Mononuclear cell (primary cell): ENCODE results near the gene ABCC1. TPM values are rescaled to one million over a fixed set of nuclear protein-coding genes. Genes with fewer than 3 reads are reported as not detected.
"Not testable (repeated sequence)": the region's sequence is repeated elsewhere in the genome, so short reads cannot be mapped to it uniquely, and the experiment has no call there.

Source experiments
- H3K27me3 ChIP-seq: 2 replicates; pipeline ENCODE4 v1.6.0; 2011; ENCODE audit warnings: low read length, control low read depth; ENCODE audit not compliant: insufficient read depth
- H3K4me1 ChIP-seq: 2 replicates; pipeline ENCODE4 v1.5.1; 2011; ENCODE audit warnings: mild to moderate bottlenecking, low read length, control low read depth; ENCODE audit not compliant: insufficient read depth
- H3K4me3 ChIP-seq: 2 replicates; pipeline ENCODE4 v1.5.1; 2011; ENCODE audit warnings: mild to moderate bottlenecking, low read length, moderate library complexity
- H3K9me3 ChIP-seq: 2 replicates; pipeline ENCODE4 v1.5.1; 2011; ENCODE audit warnings: low read depth, mild to moderate bottlenecking, control low read depth, low read length
- total RNA-seq: library from RNA; depleted of rRNA; stranded (reverse); fragments of >200 nt; gene quantifications from one replicate; pipeline ENCODE4 v1.2.3, GENCODE V29; 2012

Gene ABCC1
- total RNA-seq, 1 donor, result 27.0 TPM

DNA sequence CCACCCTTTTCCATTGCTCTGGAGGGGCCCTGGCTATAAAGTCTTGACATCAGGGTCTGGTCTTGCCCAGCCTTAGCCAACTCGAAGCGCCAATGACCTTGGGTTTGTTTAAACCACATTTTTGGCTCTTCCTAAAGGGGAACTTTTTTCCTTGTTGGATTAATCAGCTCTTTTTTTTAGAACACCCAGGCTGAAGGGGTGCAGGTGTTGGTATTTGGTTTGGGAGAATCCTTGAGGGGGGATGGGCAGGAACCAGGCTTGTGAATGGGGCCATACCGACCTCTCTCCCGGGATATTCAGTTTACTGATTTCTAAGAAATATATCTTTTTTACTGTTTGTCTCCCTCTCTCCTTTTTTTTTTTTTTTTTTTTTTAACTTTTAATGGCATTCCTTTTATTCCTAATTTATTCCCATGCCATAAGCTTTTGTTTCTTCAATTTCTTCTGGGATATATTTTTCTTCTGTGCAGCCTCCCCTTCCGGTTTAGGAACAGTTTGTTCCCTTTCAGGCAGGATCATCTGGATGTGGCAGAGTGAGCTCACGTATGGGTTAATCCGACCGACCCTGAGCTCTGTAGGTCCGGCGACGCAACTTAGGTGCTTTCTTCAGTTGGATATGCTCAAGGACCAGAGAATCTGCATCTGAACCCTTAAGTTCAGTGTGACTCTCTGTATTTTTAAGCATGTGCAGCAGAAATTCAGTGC, 144.4 kb downstream of the ABCC1 start:
- Histone ChIP-seq H3K27me3 (no peaks in the 10 kb centered on the region), H3K4me1 (no peaks in the 10 kb centered on the region), H3K9me3 (no peaks in the 10 kb centered on the region), H3K4me3 (no peak overlapping the region)

DNA sequence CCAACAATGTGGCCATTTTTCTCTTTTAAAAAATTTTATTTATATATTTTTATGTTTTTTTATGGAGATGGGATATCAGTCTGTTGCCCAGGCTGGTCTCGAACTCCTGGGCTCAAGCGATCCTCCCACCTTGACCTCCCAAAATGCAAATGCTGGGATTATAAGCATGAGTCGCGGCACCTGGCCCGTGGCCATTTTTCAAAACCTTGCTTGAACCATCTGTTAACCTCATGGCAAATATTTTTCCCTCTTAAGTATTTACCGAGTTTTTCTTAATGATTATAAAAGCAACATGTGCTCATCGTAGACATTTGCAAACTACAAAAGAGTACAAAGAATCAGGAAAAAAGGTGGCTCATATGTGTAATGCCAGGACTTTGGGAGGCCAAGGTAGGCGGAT, 146.2 kb downstream of the ABCC1 start:
- H3K4me3 ChIP-seq, result no peak overlapping the region
- H3K27me3 ChIP-seq, result no peaks in the 10 kb centered on the region
- no peaks in the 10 kb centered on the region for H3K9me3 ChIP-seq
- peaks cover 9% of the 10 kb centered on the region for H3K4me1 ChIP-seq

DNA sequence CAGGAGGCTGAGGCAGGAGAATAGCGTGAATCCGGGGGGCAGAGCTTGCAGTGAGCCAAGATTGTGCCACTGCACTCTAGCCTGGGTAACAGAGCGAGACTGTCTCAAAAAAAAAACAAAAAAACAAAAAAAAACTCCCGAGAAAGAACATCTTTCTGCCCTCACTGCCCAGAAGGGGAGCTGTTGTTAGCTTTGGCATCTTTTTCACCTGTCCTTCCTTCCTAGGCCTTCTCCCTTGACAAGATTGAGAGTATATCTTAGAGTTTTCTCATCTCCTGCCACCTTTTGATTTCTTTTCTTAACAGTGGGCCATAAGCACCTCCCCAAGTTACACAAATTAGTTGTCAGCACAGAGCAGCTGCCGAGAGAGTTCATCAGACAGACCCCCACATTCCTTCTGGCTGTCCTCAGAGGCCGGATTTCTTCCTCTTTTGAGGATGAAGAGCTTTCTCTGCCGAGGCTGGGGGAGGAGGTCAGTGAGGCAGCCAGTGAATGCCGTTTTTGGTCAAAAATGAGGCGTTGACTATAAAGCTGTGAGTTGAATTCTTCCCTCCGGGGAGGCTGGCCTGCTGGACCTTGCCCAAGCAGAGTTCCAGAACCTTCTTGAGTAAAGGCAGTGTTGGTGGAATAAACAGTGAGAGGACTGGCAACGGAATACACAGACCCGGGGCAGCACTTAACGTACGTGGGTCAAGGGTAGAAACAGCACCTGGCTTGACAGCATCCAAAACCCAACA, 146.9 kb downstream of the ABCC1 start:
- H3K9me3 ChIP-seq, result no peaks in the 10 kb centered on the region
- H3K4me1 ChIP-seq, result peaks cover 10% of the 10 kb centered on the region
- no peak overlapping the region for H3K4me3 ChIP-seq
- no peaks in the 10 kb centered on the region for H3K27me3 ChIP-seq

DNA sequence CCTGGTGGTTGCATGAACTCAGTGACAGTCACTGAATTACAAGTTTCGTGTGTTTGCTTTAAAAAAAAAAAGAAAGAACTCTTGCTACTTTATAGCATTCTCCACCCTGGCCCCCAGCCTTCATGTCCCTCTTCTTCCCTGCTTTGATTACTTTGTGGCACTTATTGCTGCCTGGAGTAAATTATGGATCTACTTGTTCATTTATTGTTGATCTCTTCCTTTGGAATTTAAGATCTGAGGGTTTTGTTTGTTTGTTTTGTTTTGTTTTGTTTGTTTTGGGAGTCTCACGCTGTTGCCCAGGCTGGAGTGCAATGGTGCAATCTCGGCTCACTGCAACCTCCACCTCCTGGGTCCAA, 147.4 kb downstream of the ABCC1 start:
- H3K9me3 ChIP-seq, result no peaks in the 10 kb centered on the region

DNA sequence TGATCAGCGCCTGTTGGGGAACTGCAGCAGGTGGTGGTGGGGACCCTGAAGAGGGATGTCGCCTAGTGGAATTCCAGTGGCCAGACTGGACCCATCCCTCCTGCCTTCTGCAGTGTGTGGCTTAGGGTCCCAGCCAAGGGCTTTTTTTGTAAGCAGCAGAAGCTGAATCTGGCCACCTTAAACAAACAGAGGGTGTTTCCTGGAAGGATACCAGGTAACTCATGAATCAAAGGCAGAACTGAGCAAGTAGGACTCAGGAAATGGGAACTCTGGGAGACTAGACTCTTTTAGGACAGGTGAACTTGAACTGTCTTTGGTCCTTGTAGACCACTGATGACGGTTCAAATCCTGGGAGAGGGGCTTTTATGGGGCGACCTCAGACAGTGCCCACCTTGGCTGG, 149.9 kb downstream of the ABCC1 start:
- no peak overlapping the region for H3K4me3 ChIP-seq
- no peaks in the 10 kb centered on the region for H3K27me3 ChIP-seq
- no peaks in the 10 kb centered on the region for H3K9me3 ChIP-seq
- peaks cover 10% of the 10 kb centered on the region for H3K4me1 ChIP-seq

More for the DNA sequence above, 147.4 kb downstream of the ABCC1 start:
- no peaks in the 10 kb centered on the region for H3K27me3 ChIP-seq
- peaks cover 10% of the 10 kb centered on the region for H3K4me1 ChIP-seq
- H3K4me3 ChIP-seq, result no peak overlapping the region

DNA sequence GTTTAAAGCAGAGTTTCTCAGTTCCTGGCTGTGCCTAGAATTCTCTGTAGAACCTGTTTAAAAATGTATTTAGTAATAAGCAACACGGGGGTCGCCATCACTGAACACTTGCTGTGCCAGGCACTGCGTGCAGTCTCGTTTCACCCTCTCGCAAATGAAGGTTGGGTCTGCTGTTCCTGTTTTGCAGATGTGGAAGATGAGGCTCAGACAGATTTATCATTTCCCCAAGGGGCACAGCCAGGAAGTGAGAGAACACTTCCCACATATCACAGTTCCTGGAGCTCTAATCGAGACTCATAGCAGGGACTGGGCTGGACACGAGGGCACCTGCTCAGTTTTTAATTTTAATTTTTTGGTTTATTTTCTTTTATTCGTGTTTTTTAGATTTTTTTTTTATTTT, 151.2 kb downstream of the ABCC1 start:
- Histone ChIP-seq H3K9me3 (no peaks in the 10 kb centered on the region), H3K27me3 (no peaks in the 10 kb centered on the region), H3K4me1 (peaks cover 10% of the 10 kb centered on the region), H3K4me3 (no peak overlapping the region)

DNA sequence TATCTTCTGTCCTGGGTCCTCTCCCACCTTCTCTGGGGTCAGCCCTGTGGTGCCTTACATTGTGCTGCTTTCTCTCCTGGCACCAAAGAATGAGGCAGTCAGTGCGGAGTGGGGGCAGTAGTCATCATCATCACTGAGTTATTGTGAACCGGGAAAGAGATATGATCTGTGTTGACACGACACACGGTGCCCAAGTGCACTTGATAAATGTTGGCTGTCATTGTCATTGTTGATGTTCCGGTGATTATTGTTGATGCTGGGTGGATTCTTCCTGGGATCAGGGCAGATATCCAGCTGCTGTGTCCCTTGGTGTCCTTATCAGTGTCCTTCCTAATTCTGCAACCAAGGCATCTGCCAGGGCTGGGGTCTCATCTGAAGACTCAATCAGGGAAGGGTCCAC, 152.2 kb downstream of the ABCC1 start:
- H3K27me3 ChIP-seq, result no peaks in the 10 kb centered on the region
- H3K9me3 ChIP-seq, result no peaks in the 10 kb centered on the region
- no peak overlapping the region for H3K4me3 ChIP-seq

DNA sequence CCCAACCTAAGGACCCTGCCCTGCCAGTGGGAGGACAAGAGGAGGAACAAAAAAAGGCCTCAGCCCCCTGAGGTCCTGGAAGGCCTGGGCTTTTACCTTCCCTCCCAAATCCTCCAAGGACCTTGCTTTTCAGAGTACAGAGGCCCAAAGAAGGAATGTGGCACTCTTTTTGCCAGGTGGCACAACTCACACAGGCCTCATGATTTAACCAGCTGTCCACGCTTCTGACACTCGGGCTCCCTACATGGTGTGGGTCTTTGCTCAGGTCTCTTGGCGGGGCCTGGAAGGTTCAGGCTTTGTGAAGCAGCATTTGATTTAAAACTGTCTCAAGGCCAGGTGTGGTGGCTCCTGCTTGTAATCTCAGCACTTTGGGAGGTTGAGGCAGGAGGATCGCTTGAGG, 153.3 kb downstream of the ABCC1 start:
- Histone ChIP-seq H3K9me3 (no peaks in the 10 kb centered on the region), H3K27me3 (no peaks in the 10 kb centered on the region), H3K4me1 (peaks cover 10% of the 10 kb centered on the region), H3K4me3 (no peak overlapping the region)

More for the DNA sequence above, 152.2 kb downstream of the ABCC1 start:
- peaks cover 10% of the 10 kb centered on the region for H3K4me1 ChIP-seq

DNA sequence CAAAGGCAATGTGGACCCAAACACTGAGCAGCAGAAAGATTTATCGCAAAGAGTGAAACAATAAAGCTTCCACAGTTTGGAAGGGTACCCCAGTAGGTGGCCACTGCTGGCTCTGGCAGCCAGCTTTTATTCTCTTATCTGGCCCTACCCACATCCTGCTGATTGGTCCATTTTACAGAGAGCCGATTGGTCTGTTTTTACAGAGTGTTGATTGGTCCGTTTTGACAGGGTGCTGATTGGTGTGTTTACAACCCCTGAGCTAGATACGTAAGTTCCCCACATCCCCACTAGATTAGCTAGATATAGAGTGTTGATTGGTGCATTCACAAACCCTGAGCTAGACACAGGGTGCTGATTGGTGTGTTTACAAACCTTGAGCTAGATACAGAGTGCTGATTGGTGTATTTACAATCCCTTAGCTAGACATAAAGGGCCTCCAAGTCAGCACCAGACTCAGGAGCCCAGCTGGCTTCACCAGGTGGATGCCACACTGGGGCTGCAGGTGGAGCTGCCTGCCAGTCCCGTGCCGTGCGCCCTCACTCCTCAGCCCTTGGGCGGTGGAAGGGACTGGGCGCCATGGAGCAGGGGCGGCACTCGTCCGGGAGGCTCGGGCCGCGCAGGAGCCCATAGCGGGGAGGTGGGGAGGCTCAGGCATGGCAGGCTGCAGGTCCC, 154.9 kb downstream of the ABCC1 start:
- H3K27me3 ChIP-seq, H3K9me3 ChIP-seq, H3K4me3 ChIP-seq: not testable (repeated sequence)
- H3K4me1 ChIP-seq, result peaks cover 10% of the 10 kb centered on the region

DNA sequence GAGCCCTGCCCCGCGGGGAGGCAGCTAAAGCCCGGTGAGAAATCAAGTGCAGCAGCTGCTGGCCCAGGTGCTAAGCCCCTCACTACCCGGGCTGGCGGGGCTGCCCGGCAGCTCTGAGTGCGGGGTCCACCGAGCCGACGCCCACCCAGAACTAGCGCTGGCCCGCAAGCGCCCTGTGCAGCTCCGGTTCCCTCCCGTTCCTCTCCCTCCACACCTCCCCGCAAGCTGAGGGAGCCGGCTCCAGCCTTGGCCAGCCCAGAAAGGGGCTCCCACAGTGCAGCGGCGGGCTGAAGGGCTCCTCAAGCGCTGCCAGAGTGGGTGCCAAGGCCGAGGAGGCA, 155.4 kb downstream of the ABCC1 start:
- H3K27me3 ChIP-seq, H3K4me3 ChIP-seq, H3K9me3 ChIP-seq: not testable (repeated sequence)
- peaks cover 10% of the 10 kb centered on the region for H3K4me1 ChIP-seq

DNA sequence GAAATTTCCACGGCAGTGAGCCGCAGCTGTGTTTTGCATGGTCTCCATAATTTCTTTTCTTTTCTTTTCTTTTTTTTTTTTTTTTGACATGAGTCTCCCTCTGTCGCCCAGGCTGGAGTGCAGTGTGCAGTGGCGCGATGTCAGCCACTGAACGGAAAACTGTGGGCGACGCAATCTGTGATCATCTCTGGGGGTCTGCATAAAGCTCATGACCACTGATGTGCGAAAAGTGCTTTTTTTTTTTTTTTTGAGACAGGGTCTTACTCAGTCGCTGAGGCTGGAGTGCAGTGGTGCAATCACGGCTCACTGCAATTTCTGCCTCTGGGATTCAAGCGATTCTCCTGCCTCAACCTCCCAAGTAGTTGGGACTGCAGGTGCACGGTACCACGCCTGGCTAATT, 156.2 kb downstream of the ABCC1 start:
- H3K27me3 ChIP-seq, result no peaks in the 10 kb centered on the region

DNA sequence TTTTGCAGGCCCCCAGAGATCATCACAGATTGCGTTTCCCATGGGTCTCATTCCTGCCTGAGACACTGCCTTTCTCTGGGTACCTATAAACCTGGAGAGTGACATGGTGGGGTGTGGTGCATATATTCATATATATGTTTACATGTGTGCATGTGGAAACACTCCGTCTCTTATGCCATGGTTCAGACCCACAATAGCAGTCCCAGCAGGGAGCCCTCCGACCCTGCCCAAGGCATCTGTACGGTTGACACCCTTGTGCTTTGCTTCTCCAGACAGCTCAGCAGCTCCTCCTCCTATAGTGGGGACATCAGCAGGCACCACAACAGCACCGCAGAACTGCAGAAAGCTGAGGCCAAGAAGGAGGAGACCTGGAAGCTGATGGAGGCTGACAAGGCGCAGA, 157.1 kb downstream of the ABCC1 start:
- Histone ChIP-seq H3K4me3 (no peak overlapping the region), H3K27me3 (no peaks in the 10 kb centered on the region), H3K9me3 (no peaks in the 10 kb centered on the region), H3K4me1 (no peaks in the 10 kb centered on the region)

More for the DNA sequence above, 156.2 kb downstream of the ABCC1 start:
- Histone ChIP-seq H3K4me1 (peaks cover 2% of the 10 kb centered on the region), H3K9me3 (no peaks in the 10 kb centered on the region), H3K4me3 (no peak overlapping the region)

DNA sequence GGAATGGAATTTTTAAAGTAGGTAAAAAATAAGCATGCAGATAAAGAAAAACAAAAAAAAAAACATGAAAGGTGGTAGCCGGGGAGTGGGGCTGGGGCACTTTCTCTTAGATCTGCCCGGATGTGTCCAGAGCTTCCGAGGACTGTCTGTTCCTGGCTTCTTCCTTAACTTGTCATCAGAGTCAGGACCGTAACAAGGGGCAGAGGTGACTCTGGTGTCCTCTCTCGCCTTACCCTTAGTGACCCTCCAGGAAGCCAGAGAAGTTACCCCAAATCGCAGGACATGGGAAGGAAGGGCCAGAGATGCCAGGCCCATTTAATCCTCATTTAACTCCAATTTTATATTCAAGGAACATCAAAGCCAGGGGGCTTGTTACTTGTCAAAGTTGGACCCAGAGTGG, 158.4 kb downstream of the ABCC1 start:
- H3K4me1 ChIP-seq, result no peaks in the 10 kb centered on the region
- H3K9me3 ChIP-seq, result no peaks in the 10 kb centered on the region
- no peak overlapping the region for H3K4me3 ChIP-seq
- H3K27me3 ChIP-seq, result no peaks in the 10 kb centered on the region

DNA sequence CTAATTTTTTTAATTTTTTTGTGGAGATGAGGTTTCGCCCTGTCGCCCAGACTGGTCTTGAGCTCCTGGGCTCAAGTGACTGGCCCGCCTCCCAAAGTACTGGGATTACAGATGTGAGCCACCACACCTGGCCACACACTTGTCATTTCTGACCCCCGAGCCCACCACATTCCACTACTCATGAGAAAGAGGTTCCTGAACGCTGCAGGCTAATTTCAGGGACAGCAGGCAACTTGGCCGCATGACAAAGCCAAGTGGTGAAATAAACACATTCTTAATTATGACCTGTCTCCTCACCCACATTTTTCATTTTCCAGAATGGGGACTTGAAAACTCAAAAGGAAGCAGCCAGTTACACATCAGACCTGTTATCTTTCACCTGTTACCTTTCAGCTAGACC, 159.3 kb downstream of the ABCC1 start:
- Histone ChIP-seq H3K4me3 (no peak overlapping the region), H3K27me3 (no peaks in the 10 kb centered on the region), H3K9me3 (no peaks in the 10 kb centered on the region), H3K4me1 (no peaks in the 10 kb centered on the region)

DNA sequence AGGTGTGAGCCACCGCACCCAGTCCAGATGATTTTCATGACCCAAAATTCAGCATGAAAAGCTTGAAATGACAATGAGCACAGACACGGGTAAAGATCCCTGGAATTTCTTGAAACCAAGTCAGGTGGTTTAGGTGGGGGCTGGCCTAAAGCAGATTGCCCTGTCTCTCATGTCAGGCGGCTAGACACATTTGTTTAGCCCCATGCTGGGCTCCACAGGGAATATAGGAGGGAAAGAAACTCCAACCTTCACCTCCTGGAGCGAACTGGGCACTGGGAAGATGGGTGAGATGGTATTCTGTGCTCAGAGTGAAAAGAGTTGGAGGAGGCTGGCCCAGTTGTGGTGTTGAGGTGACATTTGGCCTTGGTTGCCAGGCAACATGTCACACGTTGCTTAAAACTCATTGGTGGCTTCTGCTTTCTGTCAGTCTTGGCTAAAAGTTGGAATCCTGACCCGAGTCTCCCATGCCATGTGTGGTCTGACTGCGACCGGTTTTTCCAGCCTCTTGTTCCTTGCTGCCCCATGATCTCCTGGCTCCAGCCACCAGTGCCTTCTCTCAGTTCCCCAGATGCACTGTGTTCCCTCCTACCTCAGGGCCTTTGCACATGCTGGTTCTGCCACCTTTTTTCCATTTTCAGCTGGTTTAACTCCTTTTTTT, 160.2 kb downstream of the ABCC1 start:
- Histone ChIP-seq H3K9me3 (no peaks in the 10 kb centered on the region), H3K4me1 (no peaks in the 10 kb centered on the region), H3K27me3 (no peaks in the 10 kb centered on the region), H3K4me3 (no peak overlapping the region)
